SK-N-MC (cell line): ENCODE results near the gene FOXO6.

Experiments
- EZH2 ChIP-seq: fragments of 200-600 bp; sonication (generic); IDR thresholded peaks from one replicate; pipeline ENCODE4 v1.6.1; 2017; ENCODE audit warnings: antibody characterized with exemption
- FOXP2 ChIP-seq: optimal IDR thresholded peaks from 2 replicates; pipeline ENCODE3; 2011; ENCODE audit warnings: mild to moderate bottlenecking, moderate library complexity; ENCODE audit not compliant: insufficient read depth; ENCODE audit errors: extremely low read length, control extremely low read depth
- POLR2AphosphoS5 ChIP-seq: IDR thresholded peaks from 2 replicates; pipeline ENCODE4 v1.6.1; 2012; ENCODE audit warnings: mild to moderate bottlenecking, low read depth, low read length, borderline replicate concordance

GRCh38 chr1:41408691-41409090 lies 47.5 kb downstream of the FOXO6 start:
- TF ChIP-seq EZH2 = no peak
- TF ChIP-seq POLR2AphosphoS5 = no peak
- TF ChIP-seq FOXP2 = no peak
